Measurements from ENCODE around the gene STX18. TPM values are rescaled to one million over a fixed set of nuclear protein-coding genes. Genes with fewer than 3 reads are reported as not detected.

STX18 gene
- total and polyA plus RNA-seq, 2 experiments from 2014 or later, result 15.9 to 18.1 TPM

GRCh38 chr4:4424499-4425115 lies 117.2 kb downstream of the STX18 start:
- Mint-ChIP-seq H3K4me1 (peaks cover 63% of the 10 kb centered on the region), H3K27me3 (ENCODE audit: insufficient read depth, low read depth, poor library complexity) (peaks cover 28% of the 10 kb centered on the region)
- H3K36me3 ChIP-seq (ENCODE audit: insufficient read depth), result 0 out of 2 replicates have a peak, but pooled peaks cover 4% of the 10 kb centered on the region

More at GRCh38 chr4:4424499-4425115, 117.2 kb downstream of the STX18 start:
- H3K4me3 ChIP-seq, result no peak overlapping the region
- no peaks in the 10 kb centered on the region for H3K9me2 ChIP-seq (ENCODE audit: insufficient read depth)
- peaks cover 15% of the 10 kb centered on the region for H3F3A ChIP-seq (replicated peaks; ENCODE audit: low read depth)
- H2AFZ ChIP-seq, result no peak overlapping the region
- H3K4me2 ChIP-seq, result peak overlapping the region; percentile 39; the same call in 1 of the 2 replicates
- TF ChIP-seq, protein P1, sequence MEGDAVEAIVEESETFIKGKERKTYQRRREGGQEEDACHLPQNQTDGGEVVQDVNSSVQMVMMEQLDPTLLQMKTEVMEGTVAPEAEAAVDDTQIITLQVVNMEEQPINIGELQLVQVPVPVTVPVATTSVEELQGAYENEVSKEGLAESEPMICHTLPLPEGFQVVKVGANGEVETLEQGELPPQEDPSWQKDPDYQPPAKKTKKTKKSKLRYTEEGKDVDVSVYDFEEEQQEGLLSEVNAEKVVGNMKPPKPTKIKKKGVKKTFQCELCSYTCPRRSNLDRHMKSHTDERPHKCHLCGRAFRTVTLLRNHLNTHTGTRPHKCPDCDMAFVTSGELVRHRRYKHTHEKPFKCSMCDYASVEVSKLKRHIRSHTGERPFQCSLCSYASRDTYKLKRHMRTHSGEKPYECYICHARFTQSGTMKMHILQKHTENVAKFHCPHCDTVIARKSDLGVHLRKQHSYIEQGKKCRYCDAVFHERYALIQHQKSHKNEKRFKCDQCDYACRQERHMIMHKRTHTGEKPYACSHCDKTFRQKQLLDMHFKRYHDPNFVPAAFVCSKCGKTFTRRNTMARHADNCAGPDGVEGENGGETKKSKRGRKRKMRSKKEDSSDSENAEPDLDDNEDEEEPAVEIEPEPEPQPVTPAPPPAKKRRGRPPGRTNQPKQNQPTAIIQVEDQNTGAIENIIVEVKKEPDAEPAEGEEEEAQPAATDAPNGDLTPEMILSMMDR (conservative IDR thresholded peaks at IDR 0.05; ENCODE audit: low read depth in 2 of 2), result no peak
- TF ChIP-seq JUNB (IDR thresholded peaks at IDR 0.05; ENCODE audit: unreplicated experiment) (no peak), EZH2phosphoT487 (IDR thresholded peaks at IDR 0.05; ENCODE audit: unreplicated experiment) (no peak), STAT1 (IDR thresholded peaks at IDR 0.05; ENCODE audit: unreplicated experiment) (no peak), EZH2 (IDR thresholded peaks at IDR 0.05; ENCODE audit: low read depth, unreplicated experiment) (no peak), ZNF331 (CRISPR knock-in tag; IDR thresholded peaks at IDR 0.05; ENCODE audit: low read depth) (no peak), CREB1 (CRISPR knock-in tag; IDR thresholded peaks at IDR 0.05; ENCODE audit: low read depth) (no peak), NANOG (IDR thresholded peaks at IDR 0.05; ENCODE audit: borderline replicate concordance) (no peak), ZNF114 (CRISPR knock-in tag; IDR thresholded peaks at IDR 0.05) (no peak), POLR2AphosphoS5 (IDR thresholded peaks at IDR 0.05; ENCODE audit: low read depth) (no peak), REST (IDR thresholded peaks at IDR 0.05; ENCODE audit: unreplicated experiment) (no peak)
- TF ChIP-seq, protein P2, sequence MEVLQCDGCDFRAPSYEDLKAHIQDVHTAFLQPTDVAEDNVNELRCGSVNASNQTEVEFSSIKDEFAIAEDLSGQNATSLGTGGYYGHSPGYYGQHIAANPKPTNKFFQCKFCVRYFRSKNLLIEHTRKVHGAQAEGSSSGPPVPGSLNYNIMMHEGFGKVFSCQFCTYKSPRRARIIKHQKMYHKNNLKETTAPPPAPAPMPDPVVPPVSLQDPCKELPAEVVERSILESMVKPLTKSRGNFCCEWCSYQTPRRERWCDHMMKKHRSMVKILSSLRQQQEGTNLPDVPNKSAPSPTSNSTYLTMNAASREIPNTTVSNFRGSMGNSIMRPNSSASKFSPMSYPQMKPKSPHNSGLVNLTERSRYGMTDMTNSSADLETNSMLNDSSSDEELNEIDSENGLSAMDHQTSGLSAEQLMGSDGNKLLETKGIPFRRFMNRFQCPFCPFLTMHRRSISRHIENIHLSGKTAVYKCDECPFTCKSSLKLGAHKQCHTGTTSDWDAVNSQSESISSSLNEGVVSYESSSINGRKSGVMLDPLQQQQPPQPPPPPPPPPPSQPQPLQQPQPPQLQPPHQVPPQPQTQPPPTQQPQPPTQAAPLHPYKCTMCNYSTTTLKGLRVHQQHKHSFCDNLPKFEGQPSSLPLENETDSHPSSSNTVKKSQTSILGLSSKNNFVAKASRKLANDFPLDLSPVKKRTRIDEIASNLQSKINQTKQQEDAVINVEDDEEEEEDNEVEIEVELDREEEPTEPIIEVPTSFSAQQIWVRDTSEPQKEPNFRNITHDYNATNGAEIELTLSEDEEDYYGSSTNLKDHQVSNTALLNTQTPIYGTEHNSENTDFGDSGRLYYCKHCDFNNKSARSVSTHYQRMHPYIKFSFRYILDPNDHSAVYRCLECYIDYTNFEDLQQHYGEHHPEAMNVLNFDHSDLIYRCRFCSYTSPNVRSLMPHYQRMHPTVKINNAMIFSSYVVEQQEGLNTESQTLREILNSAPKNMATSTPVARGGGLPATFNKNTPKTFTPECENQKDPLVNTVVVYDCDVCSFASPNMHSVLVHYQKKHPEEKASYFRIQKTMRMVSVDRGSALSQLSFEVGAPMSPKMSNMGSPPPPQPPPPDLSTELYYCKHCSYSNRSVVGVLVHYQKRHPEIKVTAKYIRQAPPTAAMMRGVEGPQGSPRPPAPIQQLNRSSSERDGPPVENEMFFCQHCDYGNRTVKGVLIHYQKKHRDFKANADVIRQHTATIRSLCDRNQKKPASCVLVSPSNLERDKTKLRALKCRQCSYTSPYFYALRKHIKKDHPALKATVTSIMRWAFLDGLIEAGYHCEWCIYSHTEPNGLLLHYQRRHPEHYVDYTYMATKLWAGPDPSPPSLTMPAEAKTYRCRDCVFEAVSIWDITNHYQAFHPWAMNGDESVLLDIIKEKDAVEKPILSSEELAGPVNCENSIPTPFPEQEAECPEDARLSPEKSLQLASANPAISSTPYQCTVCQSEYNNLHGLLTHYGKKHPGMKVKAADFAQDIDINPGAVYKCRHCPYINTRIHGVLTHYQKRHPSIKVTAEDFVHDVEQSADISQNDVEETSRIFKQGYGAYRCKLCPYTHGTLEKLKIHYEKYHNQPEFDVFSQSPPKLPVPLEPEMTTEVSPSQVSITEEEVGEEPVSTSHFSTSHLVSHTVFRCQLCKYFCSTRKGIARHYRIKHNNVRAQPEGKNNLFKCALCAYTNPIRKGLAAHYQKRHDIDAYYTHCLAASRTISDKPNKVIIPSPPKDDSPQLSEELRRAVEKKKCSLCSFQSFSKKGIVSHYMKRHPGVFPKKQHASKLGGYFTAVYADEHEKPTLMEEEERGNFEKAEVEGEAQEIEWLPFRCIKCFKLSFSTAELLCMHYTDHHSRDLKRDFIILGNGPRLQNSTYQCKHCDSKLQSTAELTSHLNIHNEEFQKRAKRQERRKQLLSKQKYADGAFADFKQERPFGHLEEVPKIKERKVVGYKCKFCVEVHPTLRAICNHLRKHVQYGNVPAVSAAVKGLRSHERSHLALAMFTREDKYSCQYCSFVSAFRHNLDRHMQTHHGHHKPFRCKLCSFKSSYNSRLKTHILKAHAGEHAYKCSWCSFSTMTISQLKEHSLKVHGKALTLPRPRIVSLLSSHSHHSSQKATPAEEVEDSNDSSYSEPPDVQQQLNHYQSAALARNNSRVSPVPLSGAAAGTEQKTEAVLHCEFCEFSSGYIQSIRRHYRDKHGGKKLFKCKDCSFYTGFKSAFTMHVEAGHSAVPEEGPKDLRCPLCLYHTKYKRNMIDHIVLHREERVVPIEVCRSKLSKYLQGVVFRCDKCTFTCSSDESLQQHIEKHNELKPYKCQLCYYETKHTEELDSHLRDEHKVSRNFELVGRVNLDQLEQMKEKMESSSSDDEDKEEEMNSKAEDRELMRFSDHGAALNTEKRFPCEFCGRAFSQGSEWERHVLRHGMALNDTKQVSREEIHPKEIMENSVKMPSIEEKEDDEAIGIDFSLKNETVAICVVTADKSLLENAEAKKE (CRISPR knock-in tag; IDR thresholded peaks at IDR 0.05), result no peak
- TF ChIP-seq, protein P3, sequence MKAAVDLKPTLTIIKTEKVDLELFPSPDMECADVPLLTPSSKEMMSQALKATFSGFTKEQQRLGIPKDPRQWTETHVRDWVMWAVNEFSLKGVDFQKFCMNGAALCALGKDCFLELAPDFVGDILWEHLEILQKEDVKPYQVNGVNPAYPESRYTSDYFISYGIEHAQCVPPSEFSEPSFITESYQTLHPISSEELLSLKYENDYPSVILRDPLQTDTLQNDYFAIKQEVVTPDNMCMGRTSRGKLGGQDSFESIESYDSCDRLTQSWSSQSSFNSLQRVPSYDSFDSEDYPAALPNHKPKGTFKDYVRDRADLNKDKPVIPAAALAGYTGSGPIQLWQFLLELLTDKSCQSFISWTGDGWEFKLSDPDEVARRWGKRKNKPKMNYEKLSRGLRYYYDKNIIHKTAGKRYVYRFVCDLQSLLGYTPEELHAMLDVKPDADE (IDR thresholded peaks at IDR 0.05), result no peak
- no peak overlapping the region; the same call in 2 of the 3 replicates for H3K4me3 Mint-ChIP-seq
- H3K79me2 ChIP-seq (replicated peaks; ENCODE audit: insufficient read depth), result no peaks in the 10 kb centered on the region
- no peak for ATAC-seq
- H3K27ac ChIP-seq (ENCODE audit: low read depth), result 0 out of 2 replicates have a peak overlapping the region, but pooled peaks have one; percentile 26
- peaks cover 27% of the 10 kb centered on the region for H3K36me3 Mint-ChIP-seq (ENCODE audit: low read depth)
- no peaks in the 10 kb centered on the region for H3K27me3 ChIP-seq (ENCODE audit: insufficient read depth)
- peaks cover 59% of the 10 kb centered on the region for H3K4me1 ChIP-seq (ENCODE audit: insufficient read depth)
- H3K27ac Mint-ChIP-seq, result no peak overlapping the region
- H3K9me3 Mint-ChIP-seq, result no peaks in the 10 kb centered on the region
- no peak for DNase-seq (ENCODE audit: low spot score)
- H4K20me1 ChIP-seq (replicated peaks; ENCODE audit: insufficient read depth), result no peaks in the 10 kb centered on the region
